Suprapubic skin (tissue), 3 donors: Measurements from ENCODE around the gene NMRK2.

Experiments used
- POLR2AphosphoS5 ChIP-seq, 3 donors: sonication (generic); formaldehyde crosslinking; IDR thresholded peaks; one replicate each; pipeline ENCODE4 v1.6.1; 2017; ENCODE audit warnings: antibody characterized with exemption in 3 of 3
- TF ChIP-seq, protein P1 (sequence below), 2 donors: fragments of 200-600 bp in 1 of 2; fragments of 450-650 bp in 1 of 2; sonication (generic) in 1 of 2; IDR thresholded peaks; one replicate each; pipeline ENCODE4 v1.5.1; 2016 to 2019; ENCODE audit warnings: antibody characterized with exemption in 2 of 2, mild to moderate bottlenecking in 1 of 2, moderate library complexity in 1 of 2

DNA sequence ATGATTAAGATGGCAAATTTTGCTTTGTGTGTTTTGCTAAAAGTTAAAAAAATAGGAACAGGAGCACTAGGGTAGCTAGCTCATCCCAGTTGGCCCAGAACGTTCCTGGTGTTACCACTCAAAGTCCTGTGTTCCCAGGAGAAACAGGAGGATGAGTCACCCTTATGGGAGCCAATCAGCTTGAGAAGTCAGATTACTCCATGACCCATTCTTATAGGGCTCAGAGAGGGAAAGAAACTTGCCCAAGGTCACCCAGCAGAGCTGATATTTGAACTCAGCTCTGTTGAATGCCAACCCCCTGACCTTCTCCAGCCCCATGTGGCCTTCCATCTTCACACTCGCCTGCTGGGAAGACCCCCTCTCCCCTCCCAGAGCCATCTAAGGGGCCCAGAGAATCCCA lies 13.0 kb downstream of the NMRK2 start:
- TF ChIP-seq, protein P1, sequence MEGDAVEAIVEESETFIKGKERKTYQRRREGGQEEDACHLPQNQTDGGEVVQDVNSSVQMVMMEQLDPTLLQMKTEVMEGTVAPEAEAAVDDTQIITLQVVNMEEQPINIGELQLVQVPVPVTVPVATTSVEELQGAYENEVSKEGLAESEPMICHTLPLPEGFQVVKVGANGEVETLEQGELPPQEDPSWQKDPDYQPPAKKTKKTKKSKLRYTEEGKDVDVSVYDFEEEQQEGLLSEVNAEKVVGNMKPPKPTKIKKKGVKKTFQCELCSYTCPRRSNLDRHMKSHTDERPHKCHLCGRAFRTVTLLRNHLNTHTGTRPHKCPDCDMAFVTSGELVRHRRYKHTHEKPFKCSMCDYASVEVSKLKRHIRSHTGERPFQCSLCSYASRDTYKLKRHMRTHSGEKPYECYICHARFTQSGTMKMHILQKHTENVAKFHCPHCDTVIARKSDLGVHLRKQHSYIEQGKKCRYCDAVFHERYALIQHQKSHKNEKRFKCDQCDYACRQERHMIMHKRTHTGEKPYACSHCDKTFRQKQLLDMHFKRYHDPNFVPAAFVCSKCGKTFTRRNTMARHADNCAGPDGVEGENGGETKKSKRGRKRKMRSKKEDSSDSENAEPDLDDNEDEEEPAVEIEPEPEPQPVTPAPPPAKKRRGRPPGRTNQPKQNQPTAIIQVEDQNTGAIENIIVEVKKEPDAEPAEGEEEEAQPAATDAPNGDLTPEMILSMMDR (IDR thresholded peaks at IDR 0.05): no peak
- no peak for TF ChIP-seq POLR2AphosphoS5 (IDR thresholded peaks at IDR 0.05)
